Endodermal cell (in vitro differentiated cells): Measurements from ENCODE around the gene TNS3. TPM values are rescaled to one million over a fixed set of nuclear protein-coding genes. Genes with fewer than 3 reads are reported as not detected.

Experiments
- DNase-seq: peaks from one replicate; pipeline ENCODE4 v3.0.0-alpha.2; 2017
- H3K27ac ChIP-seq: 2 replicates; pipeline ENCODE4 v1.5.1; 2013; ENCODE audit warnings: mild to moderate bottlenecking, low read depth, low read length, moderate library complexity
- H3K27me3 ChIP-seq: 2 replicates; pipeline ENCODE4 v1.6.1; 2013; ENCODE audit warnings: mild to moderate bottlenecking, low read length, moderate library complexity; ENCODE audit not compliant: insufficient read depth, control insufficient read depth, poor library complexity, severe bottlenecking
- H3K36me3 ChIP-seq: 2 replicates; pipeline ENCODE4 v1.7.0; 2013; ENCODE audit warnings: mild to moderate bottlenecking, low read length, moderate library complexity; ENCODE audit not compliant: control insufficient read depth, insufficient read depth
- H3K4me1 ChIP-seq: one replicate; pipeline ENCODE4 v1.7.0; 2013; ENCODE audit warnings: low read length; ENCODE audit not compliant: control insufficient read depth, insufficient read depth
- H3K4me3 ChIP-seq: 2 replicates; pipeline ENCODE4 v1.5.1; 2013; ENCODE audit warnings: mild to moderate bottlenecking, low read length, moderate library complexity
- H3K9ac ChIP-seq: 2 replicates; pipeline ENCODE4 v1.6.1; 2013; ENCODE audit warnings: mild to moderate bottlenecking, low read length, moderate library complexity; ENCODE audit not compliant: poor library complexity, severe bottlenecking; ENCODE audit errors: extremely low read depth
- H3K9me3 ChIP-seq: 2 replicates; pipeline ENCODE4 v1.6.1; 2013; ENCODE audit warnings: mild to moderate bottlenecking, low read length, moderate library complexity; ENCODE audit not compliant: control insufficient read depth
- H3K27ac Mint-ChIP-seq: 2 replicates; pipeline ENCODE4 v1.8.0; 2020; ENCODE audit warnings: mixed read lengths
- H3K27me3 Mint-ChIP-seq: 2 replicates; pipeline ENCODE4 v1.8.0; 2021; ENCODE audit warnings: mild to moderate bottlenecking, mixed read lengths; ENCODE audit not compliant: insufficient read depth
- H3K36me3 Mint-ChIP-seq: 2 replicates; pipeline ENCODE4 v1.8.0; 2020; ENCODE audit warnings: low read depth, mixed read lengths
- H3K4me1 Mint-ChIP-seq: 2 replicates; pipeline ENCODE4 v1.8.0; 2020; ENCODE audit warnings: mixed read lengths
- H3K4me3 Mint-ChIP-seq: 2 replicates; pipeline ENCODE4 v1.8.0; 2020; ENCODE audit warnings: mild to moderate bottlenecking, moderate library complexity, mixed read lengths
- H3K9me3 Mint-ChIP-seq: 2 replicates; pipeline ENCODE4 v1.8.0; 2020; ENCODE audit warnings: mild to moderate bottlenecking, mixed read lengths
- CTCF ChIP-seq: fragments of 200-600 bp; sonication (generic); conservative IDR thresholded peaks from 2 replicates; pipeline ENCODE4 v1.5.0; 2021; ENCODE audit warnings: antibody characterized with exemption, mild to moderate bottlenecking
- WGBS, 2 experiments: methylation state at CpG; one replicate each; pipeline versions ENCODE4 v1.1.5 to v1.1.7; 2013; ENCODE audit warnings: missing lambda C conversion rate in 2 of 2, mixed read lengths in 1 of 2; ENCODE audit not compliant: insufficient coverage in 1 of 2, insufficient read length in 1 of 2; 5-methylcytosine and 5-hydroxymethylcytosine counted together
- total RNA-seq, 2 donors: library from RNA; stranded (reverse); fragmentation: NEBNext Ultra II Directional in 1 of 2; extraction: Animal tissue kit (Norgen Biotek cat#: 25700) in 1 of 2; gene quantifications; 2 replicates in 1 of 2; 3 replicates in 1 of 2; pipeline ENCODE4 v1.2.1, GENCODE V29; 2021

TNS3 gene
- total RNA-seq, 2 donors from 2014 or later: 33.8 to 38.5 TPM

GRCh38 chr7:47325337-47325736 lies 256.6 kb downstream of the TNS3 start:
- TF ChIP-seq CTCF: no peak
- no peak overlapping the region for H3K4me3 ChIP-seq
- H3K27ac ChIP-seq: no peak overlapping the region
- peaks cover 13% of the 10 kb centered on the region for H3K36me3 ChIP-seq
- no peaks in the 10 kb centered on the region for H3K27me3 ChIP-seq
- H3K27ac Mint-ChIP-seq: no peak overlapping the region
- DNase-seq: no peak
- H3K9me3 ChIP-seq: no peaks in the 10 kb centered on the region
- H3K27me3 Mint-ChIP-seq: no peaks in the 10 kb centered on the region
- peaks cover 11% of the 10 kb centered on the region for H3K36me3 Mint-ChIP-seq
- H3K4me1 ChIP-seq: peaks cover 17% of the 10 kb centered on the region
- H3K4me1 Mint-ChIP-seq: peaks cover 28% of the 10 kb centered on the region
- no peak overlapping the region for H3K9ac ChIP-seq
- 93 to 96% methylated on average over 6 of the region's 6 CpGs for WGBS, 2 experiments
- H3K4me3 Mint-ChIP-seq: no peak overlapping the region
- no peaks in the 10 kb centered on the region for H3K9me3 Mint-ChIP-seq

DNA sequence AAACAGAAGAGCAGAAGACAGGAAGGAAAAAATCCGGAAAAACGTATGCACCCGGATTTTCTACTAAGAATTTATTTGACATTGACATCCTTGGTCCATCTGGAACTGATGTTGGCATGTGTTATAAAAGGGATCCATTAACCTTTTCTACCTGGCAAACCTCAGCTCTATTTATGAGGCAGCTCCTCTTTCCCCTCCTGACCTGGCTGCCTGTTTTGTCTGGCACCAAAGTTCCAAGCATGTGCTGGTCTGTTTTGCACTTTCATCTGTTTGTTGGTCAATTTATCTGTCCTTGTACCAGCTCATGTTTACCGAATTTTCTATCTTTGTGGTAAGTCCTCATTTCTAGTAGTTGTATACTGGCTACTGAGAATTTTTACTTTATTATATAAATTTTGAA lies 258.0 kb downstream of the TNS3 start:
- H3K4me1 Mint-ChIP-seq: peaks cover 22% of the 10 kb centered on the region

DNA sequence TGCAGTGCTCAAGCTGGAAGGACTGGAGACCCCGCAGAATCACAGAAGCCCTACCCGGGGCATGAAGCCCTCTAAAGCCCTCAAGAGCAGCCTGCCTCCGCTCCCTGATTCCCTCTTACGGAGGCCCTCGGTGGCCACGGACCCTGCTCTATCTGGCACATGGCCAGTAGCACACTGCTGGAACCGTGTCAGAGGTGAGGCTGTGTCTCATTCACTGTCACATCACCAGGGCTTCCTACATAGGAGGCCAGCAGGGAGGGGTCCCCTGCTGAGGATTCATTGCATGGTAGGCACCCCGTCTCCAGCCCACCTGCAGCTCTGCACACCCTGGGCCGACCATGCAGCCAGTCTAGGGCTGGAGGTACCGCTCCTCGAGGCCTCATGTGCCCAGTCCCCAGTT lies 259.2 kb downstream of the TNS3 start:
- no peak overlapping the region for H3K4me3 Mint-ChIP-seq
- peaks cover 23% of the 10 kb centered on the region for H3K36me3 Mint-ChIP-seq
- H3K4me1 ChIP-seq: peaks cover 12% of the 10 kb centered on the region
- H3K9me3 ChIP-seq: no peaks in the 10 kb centered on the region
- H3K4me3 ChIP-seq: no peak overlapping the region
- no peaks in the 10 kb centered on the region for H3K9me3 Mint-ChIP-seq
- H3K27ac Mint-ChIP-seq: no peak overlapping the region
- WGBS, 2 experiments: 92 to 93% methylated on average over 6 to 11 of the region's 11 CpGs
- TF ChIP-seq CTCF: no peak
- H3K36me3 ChIP-seq: peaks cover 31% of the 10 kb centered on the region
- no peaks in the 10 kb centered on the region for H3K27me3 ChIP-seq
- H3K27ac ChIP-seq: no peak overlapping the region
- no peaks in the 10 kb centered on the region for H3K27me3 Mint-ChIP-seq
- DNase-seq: peak; percentile 35
- peaks cover 13% of the 10 kb centered on the region for H3K4me1 Mint-ChIP-seq
- no peak overlapping the region for H3K9ac ChIP-seq

More for the DNA sequence above, 258.0 kb downstream of the TNS3 start:
- H3K27ac ChIP-seq: no peak overlapping the region
- WGBS, 2 experiments: 95 to 100% methylated on average over 3 to 4 of the region's 4 CpGs
- H3K36me3 Mint-ChIP-seq: peaks cover 14% of the 10 kb centered on the region
- DNase-seq: no peak
- H3K27ac Mint-ChIP-seq: no peak overlapping the region
- H3K4me1 ChIP-seq: peaks cover 17% of the 10 kb centered on the region
- no peak overlapping the region for H3K4me3 ChIP-seq
- H3K4me3 Mint-ChIP-seq: no peak overlapping the region
- no peaks in the 10 kb centered on the region for H3K9me3 Mint-ChIP-seq
- no peak for TF ChIP-seq CTCF
- H3K27me3 ChIP-seq: no peaks in the 10 kb centered on the region
- H3K9ac ChIP-seq: no peak overlapping the region
- H3K27me3 Mint-ChIP-seq: no peaks in the 10 kb centered on the region
- no peaks in the 10 kb centered on the region for H3K9me3 ChIP-seq
- peaks cover 20% of the 10 kb centered on the region for H3K36me3 ChIP-seq
